LNCAP (cell line): Measurements from ENCODE around the gene SLC4A2.

Experiments used
- TF ChIP-seq, protein P1 (sequence below): fragments of 450-650 bp; IDR thresholded peaks from 2 replicates; pipeline ENCODE4 v1.5.1; 2017; ENCODE audit warnings: mild to moderate bottlenecking

SLC4A2 gene, protein sequence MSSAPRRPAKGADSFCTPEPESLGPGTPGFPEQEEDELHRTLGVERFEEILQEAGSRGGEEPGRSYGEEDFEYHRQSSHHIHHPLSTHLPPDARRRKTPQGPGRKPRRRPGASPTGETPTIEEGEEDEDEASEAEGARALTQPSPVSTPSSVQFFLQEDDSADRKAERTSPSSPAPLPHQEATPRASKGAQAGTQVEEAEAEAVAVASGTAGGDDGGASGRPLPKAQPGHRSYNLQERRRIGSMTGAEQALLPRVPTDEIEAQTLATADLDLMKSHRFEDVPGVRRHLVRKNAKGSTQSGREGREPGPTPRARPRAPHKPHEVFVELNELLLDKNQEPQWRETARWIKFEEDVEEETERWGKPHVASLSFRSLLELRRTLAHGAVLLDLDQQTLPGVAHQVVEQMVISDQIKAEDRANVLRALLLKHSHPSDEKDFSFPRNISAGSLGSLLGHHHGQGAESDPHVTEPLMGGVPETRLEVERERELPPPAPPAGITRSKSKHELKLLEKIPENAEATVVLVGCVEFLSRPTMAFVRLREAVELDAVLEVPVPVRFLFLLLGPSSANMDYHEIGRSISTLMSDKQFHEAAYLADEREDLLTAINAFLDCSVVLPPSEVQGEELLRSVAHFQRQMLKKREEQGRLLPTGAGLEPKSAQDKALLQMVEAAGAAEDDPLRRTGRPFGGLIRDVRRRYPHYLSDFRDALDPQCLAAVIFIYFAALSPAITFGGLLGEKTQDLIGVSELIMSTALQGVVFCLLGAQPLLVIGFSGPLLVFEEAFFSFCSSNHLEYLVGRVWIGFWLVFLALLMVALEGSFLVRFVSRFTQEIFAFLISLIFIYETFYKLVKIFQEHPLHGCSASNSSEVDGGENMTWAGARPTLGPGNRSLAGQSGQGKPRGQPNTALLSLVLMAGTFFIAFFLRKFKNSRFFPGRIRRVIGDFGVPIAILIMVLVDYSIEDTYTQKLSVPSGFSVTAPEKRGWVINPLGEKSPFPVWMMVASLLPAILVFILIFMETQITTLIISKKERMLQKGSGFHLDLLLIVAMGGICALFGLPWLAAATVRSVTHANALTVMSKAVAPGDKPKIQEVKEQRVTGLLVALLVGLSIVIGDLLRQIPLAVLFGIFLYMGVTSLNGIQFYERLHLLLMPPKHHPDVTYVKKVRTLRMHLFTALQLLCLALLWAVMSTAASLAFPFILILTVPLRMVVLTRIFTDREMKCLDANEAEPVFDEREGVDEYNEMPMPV

DNA sequence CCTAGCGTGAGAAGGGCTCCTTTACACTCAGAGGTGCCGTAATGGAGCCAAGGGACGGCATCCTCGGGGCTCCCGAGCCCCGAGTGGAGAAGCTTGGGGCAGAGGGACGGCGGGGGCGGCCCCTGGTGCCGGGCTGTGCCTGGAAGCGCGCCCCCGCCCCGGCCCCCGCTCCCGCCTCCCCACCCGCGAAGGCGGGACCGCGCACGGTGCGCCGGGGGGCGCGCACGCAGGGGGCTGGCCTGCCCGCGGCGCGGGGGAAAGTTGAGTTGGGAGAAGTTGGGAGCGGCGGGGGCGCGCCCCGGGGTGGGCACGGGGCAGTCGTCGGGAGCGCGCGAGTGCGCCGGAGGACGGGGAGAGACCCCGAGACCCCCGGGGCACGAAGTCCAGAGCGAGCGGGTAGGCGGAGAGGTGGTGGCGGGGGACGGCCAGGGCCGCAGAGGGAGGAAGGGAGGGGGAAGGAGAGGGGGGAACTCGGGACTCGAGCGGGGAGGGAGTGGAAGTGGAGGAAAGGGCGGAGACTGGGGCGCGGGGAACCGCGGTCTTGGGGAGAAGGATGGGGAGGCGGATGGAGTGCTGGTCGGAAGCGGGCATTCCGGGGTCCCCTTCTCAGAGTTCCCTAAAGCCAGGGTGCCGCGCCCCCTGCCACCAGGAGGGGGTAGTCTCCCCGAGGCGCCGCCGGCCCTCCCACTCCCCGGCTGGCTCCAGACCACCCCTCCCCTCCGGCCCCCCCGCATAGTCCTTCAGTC is at the start of gene SLC4A2:
SLC4A2 (plus strand) TSS at position 223 of the 746 bp plus-strand sequence. CDS start 2,399 bp downstream, outside the sequence.
- TF ChIP-seq, protein P1, sequence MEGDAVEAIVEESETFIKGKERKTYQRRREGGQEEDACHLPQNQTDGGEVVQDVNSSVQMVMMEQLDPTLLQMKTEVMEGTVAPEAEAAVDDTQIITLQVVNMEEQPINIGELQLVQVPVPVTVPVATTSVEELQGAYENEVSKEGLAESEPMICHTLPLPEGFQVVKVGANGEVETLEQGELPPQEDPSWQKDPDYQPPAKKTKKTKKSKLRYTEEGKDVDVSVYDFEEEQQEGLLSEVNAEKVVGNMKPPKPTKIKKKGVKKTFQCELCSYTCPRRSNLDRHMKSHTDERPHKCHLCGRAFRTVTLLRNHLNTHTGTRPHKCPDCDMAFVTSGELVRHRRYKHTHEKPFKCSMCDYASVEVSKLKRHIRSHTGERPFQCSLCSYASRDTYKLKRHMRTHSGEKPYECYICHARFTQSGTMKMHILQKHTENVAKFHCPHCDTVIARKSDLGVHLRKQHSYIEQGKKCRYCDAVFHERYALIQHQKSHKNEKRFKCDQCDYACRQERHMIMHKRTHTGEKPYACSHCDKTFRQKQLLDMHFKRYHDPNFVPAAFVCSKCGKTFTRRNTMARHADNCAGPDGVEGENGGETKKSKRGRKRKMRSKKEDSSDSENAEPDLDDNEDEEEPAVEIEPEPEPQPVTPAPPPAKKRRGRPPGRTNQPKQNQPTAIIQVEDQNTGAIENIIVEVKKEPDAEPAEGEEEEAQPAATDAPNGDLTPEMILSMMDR: peak; percentile 26

DNA sequence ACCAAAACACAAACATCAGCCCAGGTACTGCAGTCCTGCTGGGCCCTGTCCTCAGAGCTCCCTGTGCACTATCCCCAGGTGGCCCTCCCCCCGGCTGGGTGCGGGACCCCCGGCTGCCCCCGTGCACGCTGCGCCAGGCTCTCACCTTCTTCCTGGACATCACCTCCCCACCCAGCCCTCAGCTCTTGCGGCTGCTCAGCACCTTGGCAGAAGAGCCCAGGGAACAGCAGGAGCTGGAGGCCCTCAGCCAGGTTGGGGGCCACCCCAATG is 49.4 kb upstream of the SLC4A2 start:
- TF ChIP-seq, protein P1: no peak

DNA sequence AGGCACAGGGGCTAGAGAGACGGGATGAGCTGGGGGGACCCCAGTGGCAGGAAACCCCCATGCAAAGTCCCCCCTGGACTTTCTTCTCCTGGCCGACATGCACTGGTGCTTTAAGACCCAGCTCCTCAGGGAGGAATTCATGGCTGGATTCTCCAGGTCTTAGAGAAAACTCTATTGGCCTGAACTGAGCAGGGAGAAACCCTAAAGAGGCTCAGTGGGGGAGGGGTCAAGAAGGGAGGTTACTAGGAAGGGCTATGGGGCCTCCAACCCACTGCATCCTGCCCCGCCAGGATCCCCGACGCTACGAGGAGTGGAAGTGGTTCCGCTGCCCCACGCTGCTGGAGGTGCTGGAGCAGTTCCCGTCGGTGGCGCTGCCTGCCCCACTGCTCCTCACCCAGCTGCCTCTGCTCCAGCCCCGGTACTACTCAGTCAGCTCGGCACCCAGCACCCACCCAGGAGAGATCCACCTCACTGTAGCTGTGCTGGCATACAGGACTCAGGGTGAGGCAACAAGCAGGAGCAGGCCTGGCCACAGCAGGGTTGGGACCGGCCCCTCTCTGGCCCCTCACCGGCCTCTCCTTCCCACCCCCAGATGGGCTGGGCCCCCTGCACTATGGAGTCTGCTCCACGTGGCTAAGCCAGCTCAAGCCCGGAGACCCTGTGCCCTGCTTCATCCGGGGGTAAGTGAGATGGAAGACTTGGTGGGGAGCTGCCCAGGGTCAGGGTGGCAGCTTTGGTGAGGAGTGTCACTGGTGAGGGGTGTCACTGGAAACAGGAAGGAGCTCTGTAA is 48.9 kb upstream of the SLC4A2 start:
- TF ChIP-seq, protein P1: no peak

- TF ChIP-seq, protein P1: no peak
Measured at GRCh38 chr7:151011097-151011409, 48.3 kb upstream of the SLC4A2 start.

GRCh38 chr7:151012031-151012692 is 47.2 kb upstream of the SLC4A2 start:
- TF ChIP-seq, protein P1: no peak

DNA sequence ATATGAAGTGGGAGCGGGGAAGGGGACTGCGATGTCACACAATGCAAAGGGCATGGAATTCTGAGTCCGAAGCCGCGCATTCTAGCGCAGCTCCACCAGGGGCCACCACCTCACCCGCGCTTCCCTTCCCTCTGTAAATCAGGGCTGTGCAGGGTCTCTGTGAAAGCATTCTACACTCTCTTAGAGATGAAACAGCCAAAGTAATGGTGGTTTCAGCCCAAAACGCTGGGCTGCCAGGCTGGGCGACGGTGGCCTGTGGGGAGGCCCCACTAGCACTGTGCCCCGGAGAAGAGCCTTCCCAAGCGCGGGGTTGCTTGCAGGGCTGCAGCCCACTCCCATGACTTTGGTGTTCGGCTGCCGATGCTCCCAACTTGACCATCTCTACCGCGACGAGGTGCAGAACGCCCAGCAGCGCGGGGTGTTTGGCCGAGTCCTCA is 46.5 kb upstream of the SLC4A2 start:
- TF ChIP-seq, protein P1: peak; percentile 37
